Trophoblast cell (in vitro differentiated cells and primary cell): Measurements from ENCODE around the gene TSNAXIP1.
"Not testable (repeated sequence)": the region's sequence is repeated elsewhere in the genome, so short reads cannot be mapped to it uniquely, and the experiment has no call there.

Source experiments
- DNase-seq, 2 donors: peaks; one replicate each; pipeline ENCODE4 v3.0.0-alpha.2; 2016
- H2AFZ ChIP-seq: 2 replicates; pipeline ENCODE4 v1.6.1; 2013; ENCODE audit warnings: low read length, moderate library complexity, mild to moderate bottlenecking; ENCODE audit not compliant: insufficient read depth, poor library complexity
- H2AK5ac ChIP-seq: 2 replicates; pipeline ENCODE4 v1.6.1; 2013; ENCODE audit warnings: mild to moderate bottlenecking, low read length
- H2BK120ac ChIP-seq: 2 replicates; pipeline ENCODE4 v1.6.1; 2013; ENCODE audit warnings: low read length, mild to moderate bottlenecking, moderate library complexity; ENCODE audit not compliant: insufficient read depth, poor library complexity
- H2BK12ac ChIP-seq: 2 replicates; pipeline ENCODE4 v1.6.1; 2013; ENCODE audit warnings: mild to moderate bottlenecking, low read length, moderate library complexity
- H2BK5ac ChIP-seq: 2 replicates; pipeline ENCODE4 v1.6.1; 2013; ENCODE audit warnings: low read length, low read depth, moderate library complexity, mild to moderate bottlenecking; ENCODE audit not compliant: poor library complexity
- H3K14ac ChIP-seq: 2 replicates; pipeline ENCODE4 v1.6.1; 2013; ENCODE audit warnings: mild to moderate bottlenecking, low read length
- H3K18ac ChIP-seq: 2 replicates; pipeline ENCODE4 v1.6.1; 2013; ENCODE audit warnings: mild to moderate bottlenecking, low read length
- H3K23ac ChIP-seq: 2 replicates; pipeline ENCODE4 v1.6.1; 2013; ENCODE audit warnings: low read length
- H3K27ac ChIP-seq: 2 replicates; pipeline ENCODE4 v1.5.1; 2013; ENCODE audit warnings: low read depth, mild to moderate bottlenecking, inconsistent platforms, low read length, moderate library complexity
- H3K27me3 ChIP-seq: 2 replicates; pipeline ENCODE4 v1.6.1; 2013; ENCODE audit warnings: inconsistent platforms, mild to moderate bottlenecking, low read length, moderate library complexity; ENCODE audit not compliant: insufficient read depth
- H3K36me3 ChIP-seq, 2 experiments: 1 replicate in 1 of 2; 2 replicates in 1 of 2; pipeline ENCODE4 v1.6.1; 2013; ENCODE audit warnings: low read length in 2 of 2, mild to moderate bottlenecking in 2 of 2, moderate library complexity in 1 of 2; ENCODE audit not compliant: insufficient read depth in 2 of 2, control insufficient read depth in 1 of 2
- H3K4ac ChIP-seq: 2 replicates; pipeline ENCODE4 v1.6.1; 2013; ENCODE audit warnings: low read depth, mild to moderate bottlenecking, low read length, moderate library complexity
- H3K4me1 ChIP-seq, 2 experiments: 1 replicate in 1 of 2; 2 replicates in 1 of 2; pipeline ENCODE4 v1.6.1; 2013; ENCODE audit warnings: low read length in 2 of 2, mild to moderate bottlenecking in 2 of 2, moderate library complexity in 1 of 2; ENCODE audit not compliant: insufficient read depth in 2 of 2, control insufficient read depth in 1 of 2
- H3K4me2 ChIP-seq: 2 replicates; pipeline ENCODE4 v1.6.1; 2013; ENCODE audit warnings: inconsistent platforms, mild to moderate bottlenecking, low read length, moderate library complexity
- H3K4me3 ChIP-seq: 2 replicates; pipeline ENCODE4 v1.5.1; 2013; ENCODE audit warnings: mild to moderate bottlenecking, low read depth, low read length, inconsistent platforms
- H3K79me1 ChIP-seq: one replicate; pipeline ENCODE4 v1.6.1; 2013; ENCODE audit warnings: low read length
- H3K79me2 ChIP-seq: 2 replicates; pipeline ENCODE4 v1.6.1; 2013; ENCODE audit warnings: low read length, mild to moderate bottlenecking; ENCODE audit not compliant: control insufficient read depth, insufficient read depth, poor library complexity
- H3K9ac ChIP-seq: 2 replicates; pipeline ENCODE4 v1.6.1; 2013; ENCODE audit warnings: mild to moderate bottlenecking, low read length
- H3K9me3 ChIP-seq: 2 replicates; pipeline ENCODE4 v1.6.1; 2013; ENCODE audit warnings: low read depth, mild to moderate bottlenecking, control low read depth, inconsistent platforms, low read length; ENCODE audit not compliant: insufficient read depth
- H4K12ac ChIP-seq: 2 replicates; pipeline ENCODE4 v1.6.1; 2013; ENCODE audit warnings: low read depth, mild to moderate bottlenecking, low read length, moderate library complexity
- H4K8ac ChIP-seq: 2 replicates; pipeline ENCODE4 v1.6.1; 2013; ENCODE audit warnings: low read depth, mild to moderate bottlenecking, low read length, moderate library complexity
- H4K91ac ChIP-seq: one replicate; pipeline ENCODE4 v1.6.1; 2013; ENCODE audit warnings: low read depth, mild to moderate bottlenecking, low read length, moderate library complexity
- WGBS: extraction: QIAGEN DNeasy Blood & Tissue Kit; methylation state at CpG from one replicate; pipeline ENCODE4 v1.1.7; 2013; ENCODE audit warnings: missing lambda C conversion rate; ENCODE audit not compliant: insufficient read length, insufficient coverage; ENCODE audit errors: extremely low coverage; 5-methylcytosine and 5-hydroxymethylcytosine counted together

TSNAXIP1 gene

GRCh38 chr16:67834242-67834614 is 27.5 kb downstream of the TSNAXIP1 start:
- no peak overlapping the region for H3K9ac ChIP-seq
- no peak overlapping the region for H3K23ac ChIP-seq
- H3K18ac ChIP-seq: no peak overlapping the region
- H3K4me2 ChIP-seq: peak overlapping the region; percentile 75
- no peak overlapping the region for H4K91ac ChIP-seq
- H2BK12ac ChIP-seq: no peak overlapping the region
- no CpG with 5 or more reads among the region's 10 CpGs for WGBS
- peaks cover 3% of the 10 kb centered on the region for H3K9me3 ChIP-seq
- H3K4me1 ChIP-seq: peaks cover 8 to 16% of the 10 kb centered on the region in 2 experiments
- peaks cover 4% of the 10 kb centered on the region for H3K79me1 ChIP-seq
- peaks cover 33 to 34% of the 10 kb centered on the region in 2 experiments for H3K36me3 ChIP-seq
- no peak overlapping the region for H3K14ac ChIP-seq
- H3K27ac ChIP-seq: no peak overlapping the region
- no peak overlapping the region for H4K8ac ChIP-seq
- no peak overlapping the region for H2BK120ac ChIP-seq
- H2AFZ ChIP-seq: peak overlapping the region; percentile 56
- H2BK5ac ChIP-seq: no peak overlapping the region
- peaks cover 6% of the 10 kb centered on the region for H3K79me2 ChIP-seq
- no peak overlapping the region for H2AK5ac ChIP-seq
- H4K12ac ChIP-seq: peak overlapping the region; percentile 18
- H3K27me3 ChIP-seq: no peaks in the 10 kb centered on the region
- no peak for DNase-seq
- H3K4ac ChIP-seq: no peak overlapping the region
- no peak overlapping the region for H3K4me3 ChIP-seq

GRCh38 chr16:67837190-67837589 is 30.5 kb downstream of the TSNAXIP1 start:
- H4K91ac ChIP-seq, H4K12ac ChIP-seq, DNase-seq, H2BK12ac ChIP-seq, H3K9ac ChIP-seq, H2BK5ac ChIP-seq, H4K8ac ChIP-seq, H3K27ac ChIP-seq, H3K36me3 ChIP-seq, H2AFZ ChIP-seq, H3K27me3 ChIP-seq, H3K14ac ChIP-seq, H3K9me3 ChIP-seq, H3K4ac ChIP-seq, H2AK5ac ChIP-seq, H3K79me2 ChIP-seq, H3K23ac ChIP-seq, H3K4me2 ChIP-seq, H3K4me3 ChIP-seq, H2BK120ac ChIP-seq, H3K79me1 ChIP-seq, H3K18ac ChIP-seq: not testable (repeated sequence)
- peaks cover 5 to 13% of the 10 kb centered on the region in 2 experiments for H3K4me1 ChIP-seq
- WGBS: no CpG with 5 or more reads among the region's 10 CpGs

- peaks cover 9% of the 10 kb centered on the region for H3K79me1 ChIP-seq
- H3K79me2 ChIP-seq: peaks cover 8% of the 10 kb centered on the region
- no peak overlapping the region for H4K8ac ChIP-seq
- H4K12ac ChIP-seq: no peak overlapping the region
- no peak overlapping the region for H3K23ac ChIP-seq
- H3K4ac ChIP-seq: no peak overlapping the region
- H3K14ac ChIP-seq: no peak overlapping the region
- no peaks in the 10 kb centered on the region for H3K9me3 ChIP-seq
- no peak for DNase-seq
- H3K18ac ChIP-seq: no peak overlapping the region
- H3K4me2 ChIP-seq: no peak overlapping the region
- no peak overlapping the region for H2AK5ac ChIP-seq
- no CpG with 5 or more reads among the region's 2 CpGs for WGBS
- no peak overlapping the region for H2BK120ac ChIP-seq
- no peak overlapping the region for H3K27ac ChIP-seq
- no peak overlapping the region for H4K91ac ChIP-seq
- H2AFZ ChIP-seq: no peak overlapping the region
- peaks cover 5 to 12% of the 10 kb centered on the region in 2 experiments for H3K4me1 ChIP-seq
- H3K27me3 ChIP-seq: no peaks in the 10 kb centered on the region
- H3K4me3 ChIP-seq: no peak overlapping the region
- H2BK12ac ChIP-seq: no peak overlapping the region
- H3K36me3 ChIP-seq: no peaks in the 10 kb centered on the region
- no peak overlapping the region for H3K9ac ChIP-seq
- no peak overlapping the region for H2BK5ac ChIP-seq
Observed at GRCh38 chr16:67837811-67838210, 31.1 kb downstream of the TSNAXIP1 start.

GRCh38 chr16:67841198-67841815 is 34.6 kb downstream of the TSNAXIP1 start:
- no peak for DNase-seq
- Histone ChIP-seq H3K4me1 (peaks cover 16 to 22% of the 10 kb centered on the region in 2 experiments), H3K4ac (peak overlapping the region; percentile 30), H3K79me1 (peaks cover 8% of the 10 kb centered on the region), H3K9me3 (no peaks in the 10 kb centered on the region), H3K79me2 (peaks cover 4% of the 10 kb centered on the region), H3K27me3 (no peaks in the 10 kb centered on the region), H4K8ac (peak overlapping the region; percentile 83), H3K14ac (peak overlapping the region; percentile 45), H4K12ac (peak overlapping the region; percentile 71), H3K23ac (no peak overlapping the region), H2AK5ac (no peak overlapping the region), H3K36me3 (peaks cover 2 to 9% of the 10 kb centered on the region in 2 experiments), H3K18ac (no peak overlapping the region), H3K4me3 (no peak overlapping the region), H2BK12ac (peak overlapping the region; percentile 10), H2BK120ac (peak overlapping the region; percentile 35), H3K9ac (no peak overlapping the region), H4K91ac (peak overlapping the region; percentile 69), H2BK5ac (peak overlapping the region; percentile 34), H2AFZ (peak overlapping the region; percentile 68), H3K4me2 (peak overlapping the region; percentile 46), H3K27ac (peak overlapping the region; percentile 48)
- no CpG with 5 or more reads among the region's 17 CpGs for WGBS
